SU-DHL-6 (cell line): ENCODE data around the gene PRRX2.

Experiments
- CTCF ChIP-seq: fragments of 200-600 bp; sonication (generic); IDR thresholded peaks from one replicate; pipeline ENCODE4 v1.5.1; 2017; ENCODE audit warnings: antibody characterized with exemption, mild to moderate bottlenecking, low read length, moderate library complexity; ENCODE audit not compliant: insufficient read depth, poor library complexity, severe bottlenecking
- EZH2phosphoT487 ChIP-seq: fragments of 200-600 bp; sonication (generic), shearing (Covaris generic); conservative IDR thresholded peaks from 2 replicates; pipeline ENCODE4 v1.6.1; 2018; ENCODE audit warnings: mild to moderate bottlenecking, antibody characterized with exemption, low read length, moderate library complexity, mixed read lengths

GRCh38 chr9:129708793-129709192 is 43.3 kb downstream of the PRRX2 start:
- TF ChIP-seq CTCF (no peak), EZH2phosphoT487 (no peak)
